ENCODE results near the gene GOLT1A. TPM values are rescaled to one million over a fixed set of nuclear protein-coding genes. Genes with fewer than 3 reads are reported as not detected.

Gene GOLT1A
- total RNA-seq, 1 donor from 2014 or later, result not detected

DNA sequence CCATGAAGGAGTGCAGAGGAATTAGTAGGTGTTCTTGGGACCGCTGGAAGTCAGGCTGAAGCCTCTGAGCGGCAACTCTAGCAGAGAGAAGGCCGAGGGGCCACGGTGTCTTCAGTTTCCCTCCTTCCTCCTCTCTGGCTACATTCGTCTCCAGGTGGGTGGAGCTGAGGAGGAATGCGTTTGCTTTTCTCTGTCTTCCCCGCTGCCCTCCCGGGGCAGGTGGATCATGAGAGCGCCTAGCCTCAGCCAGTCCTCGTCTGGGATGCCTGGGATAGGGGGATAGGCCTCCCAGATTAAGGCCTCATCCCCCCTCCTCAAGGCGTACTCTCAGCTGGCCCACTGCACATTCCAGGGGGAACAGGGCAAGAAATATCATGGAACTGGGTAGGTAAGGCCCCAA lies 7.5 kb upstream of the GOLT1A start:
- no peak for DNase-seq (ENCODE audit: low read depth)

DNA sequence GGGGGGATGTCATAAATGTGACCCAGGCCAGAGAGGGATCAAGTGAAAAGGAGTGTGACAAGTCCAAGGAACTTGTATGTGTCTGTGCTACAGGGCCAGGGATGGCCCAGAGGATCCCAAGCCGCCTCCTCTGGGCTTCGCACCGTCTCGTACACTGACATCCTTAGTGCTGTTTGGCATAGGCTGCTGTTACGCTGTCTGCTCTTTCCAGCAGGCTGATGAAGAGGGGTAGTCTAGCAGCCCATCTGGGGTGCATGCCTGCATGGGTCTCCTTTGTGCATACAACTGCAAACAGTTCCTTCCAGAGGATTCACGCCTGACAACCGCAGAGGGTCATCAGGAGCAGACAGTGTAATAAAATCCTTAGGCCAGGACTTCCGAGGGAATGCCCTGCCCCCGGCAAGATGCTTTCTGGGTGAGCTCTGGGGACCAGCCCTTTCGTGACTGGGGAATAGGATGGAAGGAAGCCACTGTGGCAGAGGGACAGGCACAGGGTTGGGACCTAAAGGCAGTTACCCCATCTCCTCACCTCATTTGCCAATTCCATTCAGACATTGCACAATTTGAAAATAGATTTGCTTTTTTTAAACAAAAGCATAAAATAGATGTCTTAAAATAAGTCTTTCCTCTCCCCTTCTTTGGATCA lies 6.3 kb upstream of the GOLT1A start:
- DNase-seq (ENCODE audit: low read depth), result no peak

DNA sequence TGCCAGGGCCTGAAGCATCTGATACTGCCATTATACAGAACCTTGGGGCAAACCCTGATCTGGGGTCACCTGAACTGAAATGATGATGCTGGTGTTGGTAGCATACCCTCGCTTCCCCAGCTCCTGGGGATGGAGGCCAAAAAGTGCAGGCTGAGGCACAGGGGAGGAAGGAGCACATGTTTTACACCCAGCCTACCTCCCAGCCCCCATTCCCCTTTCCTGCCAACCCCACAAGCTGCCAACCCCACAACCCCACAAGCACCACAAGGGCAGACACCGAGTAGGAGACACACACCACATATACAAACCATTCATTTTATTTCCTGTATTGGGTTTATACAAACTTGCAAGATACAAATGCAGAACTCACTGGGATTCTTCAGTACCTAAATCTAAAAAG lies 4.8 kb upstream of the GOLT1A start:
- no peak for DNase-seq (ENCODE audit: low read depth)

DNA sequence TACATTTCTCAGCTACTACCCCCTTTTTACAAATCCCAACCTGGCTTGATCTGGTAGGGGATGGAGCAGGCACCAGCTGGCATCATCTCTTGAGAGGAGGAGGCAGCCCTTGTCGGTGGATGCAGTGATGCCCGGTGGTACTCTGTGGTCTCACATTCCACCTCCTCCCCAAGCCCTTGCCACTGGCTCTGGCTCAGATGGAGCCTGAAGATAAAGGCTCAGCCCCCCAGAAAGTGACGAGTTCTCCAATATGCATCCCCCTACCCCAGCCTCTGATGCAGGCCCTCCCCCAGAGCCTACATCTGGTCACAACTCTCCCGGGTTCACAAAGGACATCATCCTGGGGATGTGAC lies 3.8 kb upstream of the GOLT1A start:
- DNase-seq (ENCODE audit: low read depth), result no peak

DNA sequence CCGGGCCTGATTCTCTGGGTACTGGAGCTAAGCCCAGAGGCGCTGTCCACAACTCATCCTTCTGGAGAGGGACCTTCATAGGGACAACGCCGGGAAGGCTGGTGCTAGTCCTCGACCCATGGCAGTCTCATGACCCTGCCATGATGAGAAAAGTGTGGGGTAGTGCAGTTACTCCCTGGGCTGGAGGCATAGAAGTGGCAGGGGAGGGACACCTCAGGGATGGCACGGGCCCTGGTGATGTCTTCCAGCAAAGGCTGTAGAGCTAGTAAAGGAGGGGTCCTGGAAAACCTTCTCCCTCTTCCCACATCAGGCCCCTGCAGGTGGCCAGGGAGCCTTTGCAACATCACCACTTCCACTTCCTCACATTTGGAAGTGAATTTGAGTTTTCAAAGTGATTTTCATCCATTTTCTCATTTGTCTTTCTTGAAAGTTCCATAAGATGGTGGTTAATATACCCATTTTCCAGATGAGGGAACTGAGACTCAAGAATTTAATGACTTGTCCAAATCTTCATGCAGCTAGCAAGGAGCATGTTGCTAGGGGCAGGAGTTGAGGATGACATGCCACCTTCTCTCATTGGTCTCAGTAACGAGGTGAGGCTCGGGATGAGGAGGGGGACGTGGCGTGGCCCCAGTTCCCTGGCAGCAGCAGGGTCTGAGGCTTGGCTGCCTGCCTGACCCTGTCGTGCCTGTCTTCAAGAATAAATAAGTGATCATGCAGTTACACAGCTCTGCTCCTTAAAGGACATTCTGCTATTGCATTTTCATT lies 3.3 kb upstream of the GOLT1A start:
- no peak for DNase-seq (ENCODE audit: low read depth)

DNA sequence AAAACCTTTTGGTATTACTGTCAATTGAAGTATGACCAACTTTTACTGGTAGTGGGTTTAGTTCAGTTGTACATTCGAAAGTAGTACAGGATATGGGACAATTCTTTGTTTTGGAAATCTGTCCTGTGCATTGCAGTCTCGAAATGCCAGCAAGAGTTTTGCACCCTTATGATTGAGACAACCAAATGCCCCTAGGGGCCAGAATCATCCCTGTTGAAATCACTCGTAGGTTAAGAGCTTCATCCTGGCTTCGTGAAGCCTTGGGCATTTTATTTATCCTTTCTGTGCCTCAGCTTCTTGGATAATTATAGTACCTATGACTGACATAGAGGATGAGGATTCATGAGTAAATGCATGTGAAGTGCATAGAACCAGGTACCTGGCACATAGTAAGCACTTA lies 2.4 kb upstream of the GOLT1A start:
- DNase-seq (ENCODE audit: low read depth), result no peak

DNA sequence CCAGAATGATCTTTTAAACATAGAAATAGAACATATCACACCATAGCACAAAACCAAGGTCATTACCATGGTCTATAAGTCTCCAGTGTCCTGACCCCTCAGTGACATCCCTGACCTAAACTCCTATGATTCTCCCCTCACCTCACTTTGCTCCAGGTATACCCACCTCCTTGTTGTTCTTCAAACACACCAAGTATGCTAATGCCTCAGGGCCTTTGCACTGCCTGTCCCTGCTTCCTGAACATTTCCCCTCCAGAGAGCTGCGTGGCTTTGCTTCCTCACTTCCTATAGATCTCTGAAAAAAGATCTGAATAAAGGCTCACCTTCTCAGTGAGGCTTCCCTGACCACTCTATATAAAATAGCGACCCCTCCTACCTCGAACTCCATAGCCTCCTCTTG lies 1.1 kb downstream of the GOLT1A start:
- DNase-seq (ENCODE audit: low read depth), result no peak

DNA sequence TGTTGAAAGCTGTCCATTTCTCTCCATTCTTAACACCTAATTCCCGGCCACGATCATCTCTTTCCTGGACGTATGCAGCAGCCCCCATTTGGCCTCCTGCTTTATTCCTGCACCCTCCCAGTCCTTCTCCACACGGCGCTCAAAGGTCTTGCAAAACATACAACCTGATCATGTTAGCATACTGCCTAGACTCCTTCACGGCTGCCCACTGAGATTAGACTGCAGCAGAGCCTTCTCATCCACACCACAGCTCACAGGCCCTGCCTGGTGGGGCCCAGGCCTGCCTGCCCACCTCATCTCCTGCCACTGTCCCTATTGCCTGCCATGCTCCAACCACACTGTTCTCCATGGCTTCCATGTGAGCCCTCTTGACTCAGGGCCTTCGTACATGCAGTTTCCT lies 2.7 kb downstream of the GOLT1A start:
- no peak for DNase-seq (ENCODE audit: low read depth)

DNA sequence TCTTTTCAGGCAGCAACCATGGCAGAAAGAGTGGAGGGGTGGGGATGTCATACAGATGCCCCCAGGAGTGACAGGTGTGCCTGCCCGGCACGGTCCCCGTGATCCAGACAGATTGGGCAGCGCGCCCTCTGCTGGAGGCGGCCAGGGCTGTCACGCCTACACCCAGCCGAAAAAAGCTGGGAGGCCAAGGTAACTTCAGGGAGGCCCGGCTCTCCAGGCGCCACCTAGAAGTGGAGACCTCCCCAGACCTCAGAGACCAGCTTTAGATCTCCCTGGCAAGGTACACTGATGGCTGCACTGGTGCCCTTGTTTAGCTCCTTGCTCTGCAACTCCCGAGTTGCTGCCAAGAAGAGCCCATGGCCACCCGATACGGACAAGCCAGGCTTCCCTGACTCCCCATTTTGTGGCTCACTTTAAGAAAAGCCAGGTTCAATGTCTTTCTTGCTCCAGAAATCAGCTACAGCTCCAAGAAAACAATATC lies 6.6 kb downstream of the GOLT1A start:
- peak; percentile 66 for DNase-seq (ENCODE audit: low read depth)

DNA sequence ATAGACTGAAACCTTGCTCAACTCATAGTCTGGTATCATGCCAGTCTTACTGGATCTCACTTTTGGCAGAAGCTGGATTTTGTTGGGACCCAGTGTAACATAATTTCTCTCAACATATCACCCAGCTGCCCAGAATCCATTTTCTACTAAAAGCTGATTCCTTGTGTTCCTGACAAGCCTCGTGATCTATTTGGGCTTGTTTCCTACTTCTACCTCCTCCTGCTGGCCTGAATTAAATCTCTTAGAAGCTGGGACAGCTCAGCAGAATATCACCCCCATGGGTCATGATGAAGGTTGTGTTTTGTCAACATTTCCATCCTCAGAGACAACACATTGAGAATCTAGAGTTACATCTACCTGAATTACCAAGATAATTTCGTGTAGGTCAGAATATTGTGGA lies 7.7 kb downstream of the GOLT1A start:
- no peak for DNase-seq (ENCODE audit: low read depth)

DNA sequence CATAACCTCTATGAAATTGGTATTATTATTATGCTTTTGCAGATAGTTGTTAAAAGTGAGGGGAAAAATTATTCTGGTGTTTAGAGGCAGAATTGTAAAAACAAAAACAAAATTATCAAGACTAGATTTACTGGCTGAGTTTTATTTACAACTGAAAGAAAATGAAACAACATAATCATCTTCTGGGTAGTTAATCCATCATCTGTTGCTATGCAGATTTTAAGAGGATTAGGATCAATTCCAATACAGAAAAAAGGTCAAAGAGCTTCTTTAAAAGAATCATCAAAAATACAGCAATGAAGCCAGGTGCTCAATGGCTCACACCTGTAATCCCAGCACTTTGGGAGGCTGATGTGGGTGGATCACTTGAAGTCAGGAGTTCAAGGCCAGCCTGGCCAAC lies 8.3 kb downstream of the GOLT1A start:
- DNase-seq (ENCODE audit: low read depth), result no peak

DNA sequence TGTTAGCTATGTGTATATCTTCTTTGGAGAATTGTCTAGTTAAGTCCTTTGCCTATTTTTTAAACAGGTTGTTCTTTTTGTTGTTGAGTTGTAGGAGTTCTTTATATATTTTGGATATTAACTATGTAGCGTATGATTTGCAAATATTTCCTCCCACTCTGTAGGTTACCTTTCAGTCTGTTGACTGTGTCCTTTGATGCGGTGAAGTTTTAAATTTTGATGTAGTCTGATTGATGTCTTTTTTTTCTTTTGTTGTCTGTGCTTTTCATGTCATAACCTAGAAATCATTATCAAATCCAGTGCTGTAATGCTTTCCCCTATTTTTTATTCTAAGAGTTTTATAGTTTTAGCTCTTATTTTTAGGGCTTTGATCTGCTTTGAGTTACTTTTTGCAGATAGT lies 8.8 kb downstream of the GOLT1A start:
- no peak for DNase-seq (ENCODE audit: low read depth)

DNA sequence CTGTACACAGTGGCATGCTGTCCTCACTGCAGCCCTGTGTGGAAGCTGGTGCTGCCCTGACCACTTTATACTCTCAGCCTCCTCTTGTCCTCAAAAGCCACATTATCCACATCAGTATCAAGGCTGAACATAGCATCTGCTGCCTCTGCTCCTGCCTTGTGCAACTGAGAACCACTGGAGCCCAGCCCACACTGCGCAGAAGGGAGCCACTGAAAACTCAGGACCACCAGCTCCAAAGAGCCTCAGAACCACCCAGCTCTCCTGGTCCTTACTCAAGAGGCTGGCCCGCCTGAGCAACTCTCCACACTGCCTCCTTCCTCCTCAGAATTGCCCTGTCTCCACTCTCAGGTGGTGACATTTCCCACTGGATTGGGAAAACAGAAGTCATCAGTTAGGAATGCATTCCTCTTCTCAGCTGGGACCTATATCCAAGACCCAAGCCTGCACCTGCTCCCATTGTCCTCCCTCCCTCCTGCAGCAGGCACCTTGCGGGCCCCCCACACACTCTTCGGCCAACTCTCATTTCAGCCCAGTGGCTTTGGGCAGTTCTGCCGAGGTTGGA lies 10.5 kb downstream of the GOLT1A start:
- no peak for DNase-seq (ENCODE audit: low read depth)

DNA sequence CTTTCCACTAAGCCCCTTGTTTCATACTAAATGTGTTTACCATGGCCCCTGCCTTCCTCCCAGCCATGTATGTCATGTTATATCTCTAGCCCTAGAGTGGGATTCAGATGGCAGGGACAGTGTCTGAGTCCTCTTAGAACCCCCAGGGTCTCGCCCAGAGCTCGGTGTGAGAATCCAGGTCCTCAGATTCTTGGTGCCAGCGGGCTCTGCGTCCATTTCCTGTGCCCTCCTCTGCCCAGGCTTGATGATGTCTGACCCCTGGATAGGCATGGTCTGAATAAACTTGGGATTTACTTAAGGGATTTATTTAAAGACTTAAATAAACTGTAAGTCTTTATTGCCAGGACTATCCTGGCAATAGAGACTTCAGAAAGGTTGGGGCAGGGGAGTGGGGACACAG lies 11.3 kb downstream of the GOLT1A start:
- DNase-seq (ENCODE audit: low read depth), result no peak

DNA sequence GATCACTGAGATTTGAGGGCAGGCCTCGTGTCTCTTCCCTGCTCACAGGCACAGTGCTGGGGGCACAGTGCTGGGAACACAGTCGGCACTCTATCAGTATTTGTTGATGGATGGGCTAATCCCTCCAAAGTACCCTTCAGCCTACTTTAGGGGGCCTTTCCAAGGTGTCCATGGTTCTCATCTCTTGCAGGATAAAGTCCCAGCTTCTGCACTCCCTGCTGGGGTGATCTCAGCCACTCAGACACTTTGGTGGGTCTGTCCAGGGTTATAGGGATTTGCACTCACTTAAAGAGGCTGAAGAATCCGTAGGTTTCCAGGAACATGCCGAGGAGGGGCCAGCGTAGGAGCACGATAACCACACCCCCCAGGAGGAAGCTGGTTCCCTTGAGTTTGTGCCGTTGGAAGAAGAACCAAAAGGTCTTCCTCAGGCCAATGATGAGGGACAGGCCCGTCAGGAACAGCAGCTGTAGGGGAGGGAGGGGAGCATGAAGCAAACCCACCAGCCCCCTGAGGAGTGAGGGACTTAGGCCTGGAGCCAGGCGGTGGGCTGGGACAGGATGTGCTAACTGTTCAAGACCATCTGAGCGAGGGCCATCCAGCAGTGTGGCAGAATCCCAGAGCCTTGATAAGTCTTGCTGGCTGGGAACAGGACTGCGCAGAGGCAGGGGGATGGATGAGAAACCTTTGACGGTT lies 12.3 kb downstream of the GOLT1A start:
- DNase-seq (ENCODE audit: low read depth), result no peak

DNA sequence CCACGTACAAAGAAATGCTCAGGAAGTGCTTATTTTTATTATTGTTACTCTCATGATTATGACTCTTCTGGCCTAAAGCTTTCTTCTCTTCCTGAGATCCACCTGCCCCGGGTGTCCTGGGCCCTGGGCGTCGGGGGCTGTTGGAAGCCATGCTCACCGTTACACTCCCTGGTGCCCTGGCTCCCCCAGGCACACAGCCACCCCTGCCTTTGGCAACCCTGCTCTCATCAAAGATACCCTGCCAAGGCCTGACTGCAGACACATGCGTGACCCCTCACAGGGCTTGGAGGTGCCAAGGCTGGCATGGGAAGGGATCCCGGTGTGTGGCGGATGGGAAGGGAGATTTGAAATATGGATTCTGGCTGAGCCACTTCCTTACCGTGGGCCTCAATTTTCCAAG lies 14.2 kb downstream of the GOLT1A start:
- no peak for DNase-seq (ENCODE audit: low read depth)

DNA sequence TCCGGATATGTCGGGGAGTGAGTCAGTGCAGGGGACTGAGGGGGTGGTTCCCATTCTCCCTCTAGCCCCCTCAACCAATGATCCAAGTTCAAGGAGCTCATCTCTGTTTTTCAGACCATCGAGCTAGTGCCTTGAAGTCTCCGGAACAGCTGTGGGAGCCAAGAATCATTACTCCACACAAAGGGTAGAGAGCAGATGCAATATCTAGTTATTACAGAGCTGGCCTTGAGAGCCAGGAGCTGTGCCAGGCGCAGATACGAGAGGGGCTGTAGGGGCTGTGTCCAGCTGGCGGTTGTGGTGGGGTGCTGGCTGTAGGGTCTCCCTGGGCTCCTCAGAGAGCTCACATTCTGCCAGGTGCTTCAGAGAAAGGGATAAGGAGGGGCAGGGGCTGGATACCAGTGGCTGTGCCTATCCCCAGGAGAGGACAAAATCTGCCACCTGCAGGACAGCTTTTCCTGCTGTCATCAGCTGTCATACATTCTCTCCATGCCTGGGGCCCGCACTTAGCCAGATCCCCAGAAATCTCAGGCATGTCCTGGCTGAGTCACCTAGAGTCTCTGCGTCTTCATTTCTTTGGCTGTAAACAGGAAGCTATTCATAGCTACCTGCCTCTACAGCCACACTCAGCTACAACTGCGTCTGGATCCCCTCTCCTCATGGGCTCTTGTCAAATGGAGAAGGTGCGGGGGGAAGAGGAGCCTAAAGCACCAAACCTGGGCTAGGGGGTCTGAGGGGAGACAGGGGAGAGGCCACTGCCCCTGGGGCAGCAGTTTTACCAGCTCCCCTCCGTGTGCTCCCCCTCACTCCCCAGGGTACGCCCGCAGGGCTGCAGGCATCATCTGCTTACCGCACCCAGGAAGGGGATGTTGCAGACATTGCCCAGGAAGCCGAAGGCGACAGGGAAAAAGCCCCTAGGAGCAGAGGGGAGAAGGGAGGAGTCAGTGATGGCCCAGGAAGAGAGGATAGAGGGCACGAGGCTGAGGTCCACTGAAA lies 15.1 kb downstream of the GOLT1A start:
- peak; percentile 94 for DNase-seq (ENCODE audit: low read depth)

DNA sequence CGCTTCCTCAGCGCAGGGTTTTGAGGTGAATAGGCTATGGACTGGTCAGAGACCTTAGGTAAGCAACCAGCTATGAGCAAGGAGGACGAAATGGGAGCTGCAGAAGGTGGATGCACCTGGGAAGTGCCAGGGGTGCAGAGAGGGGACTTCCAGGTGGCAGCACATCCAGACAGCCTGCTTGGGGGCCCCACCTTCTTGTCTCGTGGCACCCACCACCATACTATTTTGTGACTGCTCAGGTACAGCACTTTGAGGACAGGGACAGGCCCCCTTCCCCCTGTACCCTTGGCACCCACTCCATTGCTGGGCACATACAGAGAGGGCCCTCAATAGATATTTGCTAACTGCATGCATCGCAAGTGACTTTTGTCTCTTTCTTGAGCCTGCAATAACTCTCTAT lies 16.7 kb downstream of the GOLT1A start:
- DNase-seq (ENCODE audit: low read depth), result no peak

DNA sequence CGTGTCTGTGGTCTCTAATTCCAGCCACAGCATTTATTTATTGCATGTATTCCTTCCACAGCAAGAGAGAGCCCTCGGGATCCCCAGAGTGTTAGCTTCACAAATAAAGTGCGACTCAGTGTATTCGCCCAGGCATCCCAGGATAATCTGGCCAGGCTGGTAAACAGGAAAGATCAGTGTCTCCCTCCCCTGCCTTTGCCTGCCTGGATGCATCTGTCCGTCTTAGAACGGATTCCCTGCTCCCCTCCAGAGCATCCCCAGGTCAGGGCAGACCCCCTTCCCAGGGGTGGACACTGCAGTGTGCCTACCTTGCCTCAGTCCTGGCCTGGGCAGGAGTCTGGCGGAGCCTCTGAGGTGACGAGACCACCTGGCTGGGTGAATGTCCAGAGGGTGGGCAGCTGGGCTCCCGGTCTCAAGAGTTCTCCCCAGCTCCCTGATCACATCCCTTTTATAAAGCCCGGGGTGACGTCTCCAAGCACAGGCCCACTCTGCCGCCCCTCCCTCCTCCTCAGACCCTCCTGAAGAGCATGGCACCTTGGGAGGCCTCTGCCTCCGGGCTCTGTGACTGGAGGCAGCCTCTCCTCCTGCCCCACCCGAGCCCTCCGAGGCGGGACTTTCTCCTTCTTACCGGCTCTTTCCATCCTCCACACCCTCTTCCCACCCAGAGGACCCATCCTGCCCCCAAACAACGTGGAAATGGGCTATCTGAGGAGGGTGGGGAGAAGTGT lies 17.6 kb downstream of the GOLT1A start, which contains the start of gene KISS1:
Gene KISS1 (minus strand): TSS at position 424 of the 728 bp plus-strand sequence. CDS start 3,615 bp downstream, outside the sequence.
- DNase-seq (ENCODE audit: low read depth), result no peak

DNA sequence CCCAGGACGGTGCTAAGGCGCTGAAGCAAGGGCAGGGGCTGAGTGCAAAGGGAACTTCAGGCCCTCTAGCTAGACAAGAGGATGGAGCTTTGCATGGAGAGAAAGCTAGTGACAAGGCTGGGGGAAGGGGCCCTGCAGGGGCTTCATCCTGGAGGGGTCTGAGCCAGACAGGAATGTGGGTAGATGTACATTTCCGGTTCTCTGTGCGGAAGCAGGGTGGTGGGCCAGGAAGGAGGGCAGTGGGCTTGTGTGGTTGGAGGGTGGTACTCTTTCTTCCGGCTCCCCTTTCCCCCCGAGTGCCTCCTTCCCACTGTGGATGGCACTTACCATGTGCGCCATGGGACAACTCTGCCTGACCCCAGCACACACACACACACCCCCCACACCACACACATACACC lies 19.0 kb downstream of the GOLT1A start:
- no peak for DNase-seq (ENCODE audit: low read depth)

Measured in myocyte (in vitro differentiated cells).